Neural cell (in vitro differentiated cells): ENCODE data around the gene POLR1E. TPM values are rescaled to one million over a fixed set of nuclear protein-coding genes. Genes with fewer than 3 reads are reported as not detected.

Experiments
- H2AFZ ChIP-seq: fragments of 200-600, 300-800 bp; sonication (generic), shearing (Covaris generic); 2 replicates; pipeline ENCODE4 v1.6.0; 2014; ENCODE audit warnings: low read depth, mild to moderate bottlenecking, antibody characterized with exemption, low read length, moderate library complexity
- H3F3A ChIP-seq: fragments of 200-600 bp; shearing (Covaris generic); 2 replicates; pipeline ENCODE4 v1.6.1; 2016; ENCODE audit warnings: mild to moderate bottlenecking, moderate library complexity, mixed read lengths, antibody characterized with exemption, low read length; ENCODE audit not compliant: insufficient read depth, poor library complexity, severe bottlenecking
- H3K27ac ChIP-seq: fragments of 200-600, 300-800 bp; sonication (generic), shearing (Covaris generic); 2 replicates; pipeline ENCODE4 v1.5.1; 2014; ENCODE audit warnings: mild to moderate bottlenecking, low read length, moderate library complexity
- H3K27me3 ChIP-seq: fragments of 300-800, 200-600 bp; sonication (generic), shearing (Covaris generic); 2 replicates; pipeline ENCODE4 v1.6.0; 2014; ENCODE audit warnings: mild to moderate bottlenecking, low read depth, low read length, moderate library complexity; ENCODE audit not compliant: insufficient read depth
- H3K36me3 ChIP-seq: fragments of 300-800, 200-600 bp; sonication (generic), shearing (Covaris generic); 2 replicates; pipeline ENCODE4 v1.5.1; 2014; ENCODE audit warnings: mild to moderate bottlenecking, antibody characterized with exemption, low read length, moderate library complexity; ENCODE audit not compliant: insufficient read depth
- H3K4me2 ChIP-seq: fragments of 300-800, 200-600 bp; sonication (generic), shearing (Covaris generic); 2 replicates; pipeline ENCODE4 v1.6.0; 2014; ENCODE audit warnings: mild to moderate bottlenecking, low read length
- H3K4me3 ChIP-seq: fragments of 300-800, 200-600 bp; sonication (generic), shearing (Covaris generic); 2 replicates; pipeline ENCODE4 v1.5.1; 2014; ENCODE audit warnings: mild to moderate bottlenecking, low read length, moderate library complexity
- H3K79me2 ChIP-seq: fragments of 200-600 bp; shearing (Covaris generic); replicated peaks from 2 replicates; pipeline ENCODE4 v1.6.0; 2014; ENCODE audit warnings: mild to moderate bottlenecking, low read length, moderate library complexity; ENCODE audit not compliant: insufficient read depth
- H3K9ac ChIP-seq: fragments of 300-800, 200-600 bp; sonication (generic), shearing (Covaris generic); 2 replicates; pipeline ENCODE4 v1.6.1; 2016; ENCODE audit warnings: mild to moderate bottlenecking, low read length, mixed read lengths
- H3K9me2 ChIP-seq: fragments of 200-600 bp; shearing (Covaris generic); 2 replicates; pipeline ENCODE4 v1.6.1; 2016; ENCODE audit warnings: mild to moderate bottlenecking, low read length, mixed read lengths; ENCODE audit not compliant: insufficient read depth
- H3K9me3 ChIP-seq: fragments of 200-600, 300-800 bp; sonication (generic), shearing (Covaris generic); 2 replicates; pipeline ENCODE4 v1.6.1; 2016; ENCODE audit warnings: mild to moderate bottlenecking, mixed run types, low read length, moderate library complexity, mixed read lengths
- H4K20me1 ChIP-seq: fragments of 200-600 bp; shearing (Covaris generic); 2 replicates; pipeline ENCODE4 v1.6.1; 2016; ENCODE audit warnings: mild to moderate bottlenecking, mixed run types; ENCODE audit not compliant: insufficient read depth
- CTCF ChIP-seq: fragments of 450-650 bp; IDR thresholded peaks from 2 replicates; pipeline ENCODE4 v1.5.1; 2014; ENCODE audit warnings: antibody characterized with exemption, mild to moderate bottlenecking, moderate library complexity; ENCODE audit not compliant: poor library complexity, severe bottlenecking
- EP300 ChIP-seq: fragments of 450-650 bp; conservative IDR thresholded peaks from 2 replicates; pipeline ENCODE4 v1.6.1; 2014; ENCODE audit warnings: antibody characterized with exemption, mild to moderate bottlenecking, moderate library complexity; ENCODE audit not compliant: poor library complexity, severe bottlenecking
- EZH2 ChIP-seq: fragments of 200-600, 300-800 bp; shearing (Covaris generic), sonication (generic); IDR thresholded peaks from 2 replicates; pipeline ENCODE4 v1.6.1; 2014; ENCODE audit warnings: antibody characterized with exemption, low read length, borderline replicate concordance, mild to moderate bottlenecking; ENCODE audit not compliant: insufficient read depth, poor library complexity, severe bottlenecking
- MXI1 ChIP-seq: fragments of 450-650 bp; conservative IDR thresholded peaks from 2 replicates; pipeline ENCODE4 v1.6.1; 2014; ENCODE audit warnings: antibody characterized with exemption, mild to moderate bottlenecking; ENCODE audit not compliant: poor library complexity, severe bottlenecking
- POLR2AphosphoS5 ChIP-seq: IDR thresholded peaks from 2 replicates; pipeline ENCODE4 v1.6.1; 2012
- RAD21 ChIP-seq: fragments of 450-650 bp; conservative IDR thresholded peaks from 2 replicates; pipeline ENCODE4 v1.6.1; 2014; ENCODE audit warnings: antibody characterized with exemption, mild to moderate bottlenecking, moderate library complexity
- REST ChIP-seq: IDR thresholded peaks from 2 replicates; pipeline ENCODE4 v1.6.1; 2012; ENCODE audit warnings: borderline replicate concordance
- SMC3 ChIP-seq: fragments of 450-650 bp; conservative IDR thresholded peaks from 2 replicates; pipeline ENCODE4 v1.6.1; 2014; ENCODE audit warnings: antibody characterized with exemption, mild to moderate bottlenecking, moderate library complexity; ENCODE audit not compliant: poor library complexity
- TAF1 ChIP-seq: IDR thresholded peaks from 2 replicates; pipeline ENCODE4 v1.6.1; 2012; ENCODE audit warnings: low read depth
- polyA plus RNA-seq: library from polyadenylated mRNA; depleted of rRNA; stranded (reverse); fragments of >200 nt; gene quantifications from 2 replicates; pipeline ENCODE4 v1.2.3, GENCODE V29; 2014

The POLR1E gene
- polyA plus RNA-seq, 1 donor from 2014 or later = 19.1 TPM

GRCh38 chr9:37517923-37518322, 32.2 kb downstream of the POLR1E start:
- Histone ChIP-seq H3K27ac (no peak overlapping the region), H3K36me3 (peaks cover 19% of the 10 kb centered on the region), H3K4me3 (no peak overlapping the region), H3K4me2 (no peak overlapping the region), H3K9ac (no peak overlapping the region), H3F3A (no peaks in the 10 kb centered on the region), H3K27me3 (no peaks in the 10 kb centered on the region), H3K79me2 (no peaks in the 10 kb centered on the region), H4K20me1 (no peaks in the 10 kb centered on the region), H2AFZ (no peak overlapping the region), H3K9me3 (no peaks in the 10 kb centered on the region), H3K9me2 (no peaks in the 10 kb centered on the region)
- TF ChIP-seq CTCF (no peak), RAD21 (no peak), EP300 (no peak), EZH2 (no peak)

GRCh38 chr9:37520641-37521040, 34.9 kb downstream of the POLR1E start:
- Histone ChIP-seq H3K36me3 (peaks cover 19% of the 10 kb centered on the region), H3K9ac (no peak overlapping the region), H2AFZ (no peak overlapping the region), H3K9me3 (no peaks in the 10 kb centered on the region), H3K79me2 (no peaks in the 10 kb centered on the region), H4K20me1 (no peaks in the 10 kb centered on the region), H3K27ac (no peak overlapping the region), H3F3A (no peaks in the 10 kb centered on the region), H3K9me2 (no peaks in the 10 kb centered on the region), H3K4me2 (no peak overlapping the region), H3K4me3 (no peak overlapping the region), H3K27me3 (no peaks in the 10 kb centered on the region)
- no peak for TF ChIP-seq MXI1
- TF ChIP-seq RAD21 = no peak
- no peak for TF ChIP-seq REST
- TF ChIP-seq SMC3 = no peak
- no peak for TF ChIP-seq TAF1
- no peak for TF ChIP-seq POLR2AphosphoS5
- no peak for TF ChIP-seq EZH2
- TF ChIP-seq CTCF = no peak
